Stimulated activated CD8-positive, alpha-beta memory T cell treated with anti-CD3 and anti-CD28 coated beads, Interleukin-2, amount 100 ng/mL, for 48 hours (primary cell): ENCODE results near the gene LY6G6F.

Source experiments
- DNase-seq, 2 donors: peaks; one replicate each; pipeline ENCODE4 v3.0.0-alpha.2; 2020; ENCODE audit warnings: low read depth in 2 of 2

Gene LY6G6F

GRCh38 chr6:31706599-31706998 is at the start of gene LY6G6F:
Gene LY6G6F (plus strand): TSS chr6:31706866. CDS start chr6:31706907, 41 bp downstream.
- no peak for DNase-seq

- no peak for DNase-seq
These were observed 49.1 kb upstream of the LY6G6F start for GRCh38 chr6:31657406-31658157.

GRCh38 chr6:31658158-31658688 is 48.4 kb upstream of the LY6G6F start:
- DNase-seq: no peak

GRCh38 chr6:31658983-31659648 is 47.5 kb upstream of the LY6G6F start:
- no peak for DNase-seq

GRCh38 chr6:31659649-31660380 is 46.9 kb upstream of the LY6G6F start:
- DNase-seq: peak in 1 of 2 donors; percentile 23

- DNase-seq: peak; percentile 75 to 81
These were observed 46.0 kb upstream of the LY6G6F start, which contains the start of gene C6orf47 for GRCh38 chr6:31660381-31661261. Gene C6orf47 (minus strand): TSS chr6:31660778. CDS start chr6:31659947, 831 bp downstream.

- no peak for DNase-seq
These were observed 45.2 kb upstream of the LY6G6F start for GRCh38 chr6:31661262-31662123.

GRCh38 chr6:31662124-31662723 is 44.4 kb upstream of the LY6G6F start:
- DNase-seq: no peak

- no peak for DNase-seq
These were observed 43.3 kb upstream of the LY6G6F start for GRCh38 chr6:31663126-31663960.

- DNase-seq: no peak
These were observed 42.5 kb upstream of the LY6G6F start for GRCh38 chr6:31663961-31664789.

- peak; percentile 77 to 83 for DNase-seq
These were observed 41.7 kb upstream of the LY6G6F start, which contains the start of gene GPANK1 for GRCh38 chr6:31664790-31665500. Gene GPANK1 (minus strand): TSS chr6:31664997. CDS start chr6:31664478, 519 bp downstream.

GRCh38 chr6:31665501-31666336 is 40.9 kb upstream of the LY6G6F start, which contains the start of gene CSNK2B:
Gene CSNK2B (plus strand): TSS chr6:31666080. CDS start chr6:31666832, 752 bp downstream.
- peak; percentile 96 to 97 for DNase-seq

- no peak for DNase-seq
These were observed 40.2 kb upstream of the LY6G6F start for GRCh38 chr6:31666337-31666965.

- DNase-seq: no peak
These were observed 37.0 kb upstream of the LY6G6F start, which contains the start of gene LY6G5B for GRCh38 chr6:31669676-31670075. Gene LY6G5B (plus strand): TSS chr6:31669976. CDS start chr6:31670951, 975 bp downstream.

- no peak for DNase-seq
These were observed 30.3 kb upstream of the LY6G6F start for GRCh38 chr6:31676322-31676903.
